NT2/D1 (cell line): ENCODE results near the gene RNASE4.
"Not testable (repeated sequence)": the region's sequence is repeated elsewhere in the genome, so short reads cannot be mapped to it uniquely, and the experiment has no call there.

ENCODE experiments used
- DNase-seq: peaks from one replicate; pipeline ENCODE4 v3.0.0-alpha.2; 2011; ENCODE audit warnings: low read depth, low spot score
- H3K27me3 ChIP-seq: 2 replicates; pipeline ENCODE4 v1.6.0; 2011; ENCODE audit warnings: mild to moderate bottlenecking; ENCODE audit not compliant: insufficient read length, insufficient read depth
- H3K36me3 ChIP-seq: 2 replicates; pipeline ENCODE4 v1.6.1; 2011; ENCODE audit warnings: mild to moderate bottlenecking, low read length, mixed read lengths; ENCODE audit not compliant: insufficient read depth, insufficient read length
- H3K4me1 ChIP-seq: 2 replicates; pipeline ENCODE4 v1.5.1; 2011; ENCODE audit not compliant: insufficient read depth, insufficient read length
- H3K4me3 ChIP-seq: 2 replicates; pipeline ENCODE4 v1.5.1; 2011; ENCODE audit warnings: low read depth; ENCODE audit not compliant: insufficient read length
- H3K9ac ChIP-seq: 2 replicates; pipeline ENCODE4 v1.6.0; 2011; ENCODE audit warnings: low read depth; ENCODE audit not compliant: insufficient read length
- H3K9me3 ChIP-seq: 2 replicates; pipeline ENCODE4 v1.5.1; 2011; ENCODE audit warnings: mild to moderate bottlenecking, low read length; ENCODE audit not compliant: insufficient read depth
- SUZ12 ChIP-seq: IDR thresholded peaks from 2 replicates; pipeline ENCODE4 v1.6.1; 2011; ENCODE audit not compliant: insufficient read length, insufficient read depth; ENCODE audit errors: extremely low read depth
- YY1 ChIP-seq: IDR thresholded peaks from 2 replicates; pipeline ENCODE4 v1.6.1; 2011; ENCODE audit not compliant: insufficient read length, insufficient read depth
- ZNF274 ChIP-seq: IDR thresholded peaks from 2 replicates; pipeline ENCODE4 v1.6.1; 2011; ENCODE audit warnings: mild to moderate bottlenecking, low read depth, low read length

Gene RNASE4

DNA sequence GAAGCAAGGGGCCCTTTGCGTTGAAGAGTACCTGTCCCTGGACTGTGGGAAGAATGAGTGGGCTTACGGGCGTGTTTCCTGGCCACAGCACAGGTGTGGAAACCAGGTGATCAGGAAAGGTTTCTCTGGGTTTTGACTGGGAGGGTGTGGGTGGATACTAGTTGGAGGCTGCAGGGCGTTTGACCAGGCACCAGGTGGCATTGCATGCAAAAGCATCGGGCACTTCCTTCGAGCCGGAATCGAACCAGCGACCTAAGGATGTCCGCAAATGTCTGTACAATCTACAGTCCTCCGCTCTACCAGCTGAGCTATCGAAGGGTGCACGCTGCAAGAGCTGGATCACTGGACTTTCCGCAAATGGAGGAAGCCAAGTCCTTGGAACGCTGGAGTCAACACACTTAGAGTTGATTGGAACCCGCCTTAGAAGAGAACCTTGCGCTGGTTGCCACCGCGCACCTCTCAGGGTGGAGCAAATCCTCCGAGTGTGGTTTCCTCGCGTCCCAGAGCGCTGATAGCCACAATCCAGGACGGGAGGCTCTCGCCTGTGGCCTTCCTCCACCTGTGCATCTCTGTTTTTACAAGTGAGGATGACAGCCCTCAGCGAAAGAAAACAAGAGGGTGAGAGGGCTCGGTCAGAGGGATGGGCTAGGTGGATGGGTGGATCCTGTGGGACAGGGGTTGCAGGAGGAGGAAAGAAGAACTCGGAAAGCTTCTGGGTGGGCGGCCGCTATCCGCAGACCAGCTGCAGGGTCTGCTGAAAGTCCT lies 21.2 kb upstream of the RNASE4 start:
- Histone ChIP-seq H3K36me3 (no peaks in the 10 kb centered on the region), H3K4me3 (peak overlapping the region; percentile 67), H3K9ac (peak overlapping the region; percentile 65), H3K27me3 (peaks cover 10% of the 10 kb centered on the region), H3K4me1 (peaks cover 2% of the 10 kb centered on the region), H3K9me3 (no peaks in the 10 kb centered on the region)
- no peak for DNase-seq
- TF ChIP-seq SUZ12 (no peak), ZNF274 (no peak), YY1 (no peak)

DNA sequence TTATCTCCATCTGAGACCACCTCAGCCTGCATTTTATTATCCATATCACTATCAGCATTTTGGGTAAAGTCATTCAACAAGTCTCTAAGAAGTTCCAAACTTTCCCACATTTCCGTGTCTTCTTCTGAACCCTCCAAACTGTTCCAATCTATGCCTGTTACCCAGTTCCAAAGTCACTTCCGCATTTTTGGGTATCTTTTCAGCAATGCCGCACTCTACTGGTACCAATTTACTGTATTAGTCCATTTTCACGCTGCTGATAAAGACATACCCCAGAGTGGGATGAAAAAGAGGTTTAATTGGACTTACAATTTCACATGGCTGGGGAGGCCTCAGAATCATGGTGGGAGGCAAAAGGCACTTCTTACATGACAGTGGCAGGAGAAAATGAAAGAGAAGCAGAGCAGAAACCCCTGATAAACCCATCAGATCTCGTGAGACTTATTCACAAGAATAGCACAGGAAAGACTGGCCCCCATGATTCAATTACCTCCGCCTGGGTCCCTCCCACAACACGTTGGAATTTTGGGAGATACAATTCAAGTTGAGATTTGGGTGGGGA lies 17.9 kb upstream of the RNASE4 start:
- not testable (repeated sequence) for DNase-seq, H3K27me3 ChIP-seq, H3K9me3 ChIP-seq, H3K9ac ChIP-seq, H3K4me1 ChIP-seq, H3K4me3 ChIP-seq, H3K36me3 ChIP-seq

DNA sequence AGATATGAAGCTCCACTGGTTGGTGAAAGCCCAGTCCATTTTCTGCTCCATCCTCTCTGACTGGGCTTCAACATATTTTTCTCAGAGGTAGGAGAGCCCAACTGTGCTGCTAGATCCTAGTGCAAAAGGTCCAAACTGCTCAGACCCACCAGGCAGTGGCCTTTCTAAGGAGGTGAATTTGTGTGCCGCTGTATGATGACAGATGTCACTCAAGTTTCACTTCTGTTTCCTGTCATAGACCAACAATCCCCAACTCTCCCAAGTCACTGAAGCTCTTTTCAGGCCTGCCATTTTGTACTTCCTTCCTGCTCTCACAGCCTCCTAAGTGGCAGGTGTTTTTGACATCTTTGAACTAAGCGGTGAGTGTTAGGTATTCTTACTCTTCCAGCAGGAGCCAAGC lies 16.4 kb upstream of the RNASE4 start:
- Histone ChIP-seq H3K4me1 (no peaks in the 10 kb centered on the region), H3K4me3 (no peak overlapping the region), H3K36me3 (no peaks in the 10 kb centered on the region), H3K9ac (no peak overlapping the region), H3K27me3 (no peaks in the 10 kb centered on the region), H3K9me3 (no peaks in the 10 kb centered on the region)
- DNase-seq: no peak
- TF ChIP-seq ZNF274 (no peak), SUZ12 (no peak), YY1 (no peak)

DNA sequence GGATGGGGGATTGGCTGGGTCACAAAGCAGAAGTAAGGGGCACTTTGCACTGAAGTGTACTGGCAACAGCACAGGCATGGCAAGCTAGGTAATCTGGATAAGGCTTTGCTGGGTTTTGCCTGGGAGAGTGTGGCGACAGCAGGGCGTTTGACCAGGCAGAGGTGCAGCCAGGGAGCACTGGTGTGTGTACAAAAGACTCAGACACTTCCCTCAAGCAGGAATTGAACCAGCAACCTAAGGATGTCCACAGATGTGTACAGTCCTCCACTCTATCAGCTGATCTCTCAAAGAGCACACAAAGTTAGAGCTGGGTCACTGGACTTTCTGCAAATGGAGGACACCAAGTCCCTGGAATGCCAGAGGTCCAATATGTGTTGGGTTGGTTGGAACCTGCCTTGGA lies 15.4 kb upstream of the RNASE4 start:
- Histone ChIP-seq H3K36me3 (no peaks in the 10 kb centered on the region), H3K27me3 (no peaks in the 10 kb centered on the region), H3K9ac (no peak overlapping the region), H3K4me3 (no peak overlapping the region), H3K4me1 (no peaks in the 10 kb centered on the region), H3K9me3 (no peaks in the 10 kb centered on the region)
- no peak for TF ChIP-seq ZNF274
- no peak for TF ChIP-seq YY1
- no peak for TF ChIP-seq SUZ12
- no peak for DNase-seq

DNA sequence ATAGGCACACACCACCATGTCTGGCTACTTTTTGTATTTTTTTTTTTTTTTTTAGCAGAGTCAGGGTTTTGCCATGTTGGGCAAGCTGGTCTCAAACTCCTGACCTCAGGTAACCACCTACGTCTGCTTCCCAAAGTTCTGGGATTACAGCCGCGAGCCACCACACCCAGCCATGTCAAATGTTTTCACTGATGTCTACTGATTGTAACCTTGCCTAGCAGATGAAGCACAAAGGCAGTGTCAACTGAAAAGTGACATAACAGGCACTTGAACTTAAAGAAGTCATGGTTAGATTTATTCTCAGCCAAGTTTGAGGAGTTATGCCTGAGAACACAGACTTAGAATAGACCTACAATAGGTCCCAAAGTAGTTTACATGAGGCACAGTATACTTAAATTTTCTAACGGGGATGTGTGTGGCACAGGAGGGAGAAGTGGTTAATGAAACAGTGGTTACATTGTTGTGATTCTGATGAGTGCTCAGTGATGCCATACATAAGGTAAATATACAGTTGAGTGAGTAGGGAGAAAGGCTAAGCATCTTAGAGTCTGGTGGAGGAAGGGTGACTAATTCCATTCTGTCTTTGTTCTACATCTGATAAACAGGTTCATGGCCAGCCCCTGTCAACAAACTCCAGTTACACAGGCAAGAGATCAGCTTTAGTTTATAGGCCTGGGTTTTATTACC lies 12.6 kb upstream of the RNASE4 start:
- no peaks in the 10 kb centered on the region for H3K36me3 ChIP-seq
- H3K4me1 ChIP-seq: no peaks in the 10 kb centered on the region
- no peaks in the 10 kb centered on the region for H3K9me3 ChIP-seq
- H3K27me3 ChIP-seq: no peaks in the 10 kb centered on the region
- no peak for DNase-seq
- H3K9ac ChIP-seq: no peak overlapping the region
- no peak overlapping the region for H3K4me3 ChIP-seq
- no peak for TF ChIP-seq YY1
- TF ChIP-seq SUZ12: no peak
- TF ChIP-seq ZNF274: no peak

DNA sequence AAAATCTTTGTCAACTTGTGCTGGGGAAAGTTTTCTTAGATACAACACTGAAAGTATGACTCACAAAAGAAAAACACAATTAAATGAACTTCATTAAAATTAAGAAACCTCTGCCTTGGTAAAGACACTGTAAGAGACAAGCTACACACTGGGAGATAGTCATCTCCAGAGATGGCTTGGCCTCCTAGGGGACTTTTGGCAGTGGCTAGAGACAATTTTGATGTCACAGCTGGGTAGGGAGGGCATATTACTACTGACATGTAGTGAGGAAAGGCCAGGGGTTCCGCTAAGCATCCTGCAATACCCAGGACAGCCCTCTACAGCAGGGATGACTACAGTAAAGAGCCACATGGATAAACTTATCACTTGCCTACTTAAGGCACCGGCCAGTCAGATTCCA lies 8.7 kb upstream of the RNASE4 start:
- Histone ChIP-seq H3K4me1 (no peaks in the 10 kb centered on the region), H3K9ac (no peak overlapping the region), H3K27me3 (no peaks in the 10 kb centered on the region), H3K9me3 (no peaks in the 10 kb centered on the region), H3K36me3 (no peaks in the 10 kb centered on the region), H3K4me3 (no peak overlapping the region)
- no peak for TF ChIP-seq SUZ12
- no peak for TF ChIP-seq ZNF274
- no peak for TF ChIP-seq YY1
- no peak for DNase-seq

DNA sequence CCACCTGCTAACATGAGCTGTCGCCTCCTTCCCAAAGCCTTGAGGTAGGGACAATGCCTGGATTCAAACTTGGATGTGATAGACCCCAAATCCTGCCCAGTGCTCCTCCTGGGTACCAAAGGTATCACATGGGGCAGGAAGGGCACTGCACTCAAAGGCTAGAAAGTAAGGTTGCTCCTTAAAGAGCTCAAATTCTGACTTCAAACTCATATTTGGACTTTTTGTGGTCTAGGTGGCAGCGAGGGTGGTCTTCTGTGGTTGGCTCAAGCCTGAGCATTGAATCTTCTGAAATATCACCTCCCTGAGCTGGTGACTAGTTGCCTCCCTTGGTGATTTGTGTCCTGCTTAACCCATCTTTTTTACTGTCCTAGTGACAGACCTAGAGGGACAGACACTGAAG lies 8.3 kb upstream of the RNASE4 start:
- DNase-seq: no peak
- no peaks in the 10 kb centered on the region for H3K27me3 ChIP-seq
- TF ChIP-seq ZNF274 (no peak), SUZ12 (no peak), YY1 (no peak)
- no peaks in the 10 kb centered on the region for H3K9me3 ChIP-seq
- H3K36me3 ChIP-seq: no peaks in the 10 kb centered on the region
- H3K4me1 ChIP-seq: no peaks in the 10 kb centered on the region
- no peak overlapping the region for H3K9ac ChIP-seq
- H3K4me3 ChIP-seq: no peak overlapping the region
